Measurements from ENCODE around the gene DRC1. TPM values are rescaled to one million over a fixed set of nuclear protein-coding genes. Genes with fewer than 3 reads are reported as not detected.

DRC1 gene
- total RNA-seq, 1 donor from 2014 or later: 2.3 TPM

GRCh38 chr2:26488463-26489212 is 86.9 kb downstream of the DRC1 start:
- no peak overlapping the region for H3K4me3 Mint-ChIP-seq (ENCODE audit: unreplicated experiment)
- H3K27me3 Mint-ChIP-seq (ENCODE audit: unreplicated experiment): peaks cover 6% of the 10 kb centered on the region
- TF ChIP-seq CTCF (IDR thresholded peaks at IDR 0.05; ENCODE audit: partially characterized antibody, unreplicated experiment): no peak
- H3K27ac Mint-ChIP-seq (ENCODE audit: unreplicated experiment): no peak overlapping the region
- peaks cover 3% of the 10 kb centered on the region for H3K4me1 Mint-ChIP-seq (ENCODE audit: low read depth, unreplicated experiment)
- H3K36me3 Mint-ChIP-seq (ENCODE audit: unreplicated experiment): no peaks in the 10 kb centered on the region
- no peak for DNase-seq
- peaks cover 1% of the 10 kb centered on the region for H3K9me3 Mint-ChIP-seq (ENCODE audit: unreplicated experiment)

- Mint-ChIP-seq H3K36me3 (ENCODE audit: unreplicated experiment) (no peaks in the 10 kb centered on the region), H3K4me3 (ENCODE audit: unreplicated experiment) (no peak overlapping the region), H3K4me1 (ENCODE audit: low read depth, unreplicated experiment) (peaks cover 3% of the 10 kb centered on the region), H3K27me3 (ENCODE audit: unreplicated experiment) (peaks cover 6% of the 10 kb centered on the region), H3K27ac (ENCODE audit: unreplicated experiment) (no peak overlapping the region), H3K9me3 (ENCODE audit: unreplicated experiment) (peaks cover 1% of the 10 kb centered on the region)
- TF ChIP-seq CTCF (IDR thresholded peaks at IDR 0.05; ENCODE audit: partially characterized antibody, unreplicated experiment): no peak
- DNase-seq: no peak
Measured at GRCh38 chr2:26489213-26489850, 87.6 kb downstream of the DRC1 start.

- Mint-ChIP-seq H3K27me3 (ENCODE audit: unreplicated experiment) (peaks cover 5% of the 10 kb centered on the region), H3K4me1 (ENCODE audit: low read depth, unreplicated experiment) (no peaks in the 10 kb centered on the region), H3K36me3 (ENCODE audit: unreplicated experiment) (no peaks in the 10 kb centered on the region), H3K9me3 (ENCODE audit: unreplicated experiment) (peaks cover 3% of the 10 kb centered on the region), H3K27ac (ENCODE audit: unreplicated experiment) (no peak overlapping the region), H3K4me3 (ENCODE audit: unreplicated experiment) (no peak overlapping the region)
- TF ChIP-seq CTCF (IDR thresholded peaks at IDR 0.05; ENCODE audit: partially characterized antibody, unreplicated experiment): no peak
- DNase-seq: no peak
Measured at GRCh38 chr2:26491563-26492167, 89.9 kb downstream of the DRC1 start.

DNA sequence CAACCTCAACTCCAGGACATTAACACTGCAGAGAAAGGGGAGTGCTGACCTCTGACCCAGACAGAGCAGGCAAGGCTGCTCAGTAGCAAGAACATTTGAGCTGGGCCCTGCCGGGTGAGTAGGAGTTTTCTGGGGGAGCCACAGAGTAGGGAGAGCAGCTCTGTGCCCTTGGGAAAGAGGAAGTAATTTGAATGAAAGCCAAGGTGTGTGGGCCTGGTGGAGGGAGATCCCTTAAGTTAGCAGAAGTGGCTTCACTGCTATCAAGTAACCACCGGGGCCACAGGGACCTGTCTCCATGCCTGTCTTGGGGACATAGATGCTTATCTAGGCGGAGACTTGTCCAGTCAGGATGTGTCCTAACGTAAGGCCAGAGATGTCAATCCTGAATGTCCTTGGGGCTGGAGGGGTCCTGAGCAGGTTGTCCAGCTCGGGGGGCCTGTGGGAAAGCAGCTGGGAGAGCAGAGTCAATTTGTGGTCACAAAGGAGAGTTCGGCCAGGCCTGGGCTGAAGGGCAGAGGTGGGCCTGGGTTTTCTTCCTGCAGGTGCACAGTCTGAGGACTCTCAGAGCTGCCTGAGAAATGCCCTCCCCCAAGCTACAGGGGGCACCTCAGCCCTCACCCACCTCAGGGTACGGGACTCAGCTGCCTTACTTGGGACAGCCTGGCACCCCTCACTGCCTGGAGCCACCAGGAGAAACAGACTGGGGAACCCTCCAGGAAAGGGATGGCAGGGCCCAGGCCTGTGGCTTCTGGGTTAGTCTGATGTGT is 91.2 kb downstream of the DRC1 start:
- Mint-ChIP-seq H3K4me1 (ENCODE audit: low read depth, unreplicated experiment) (no peaks in the 10 kb centered on the region), H3K36me3 (ENCODE audit: unreplicated experiment) (no peaks in the 10 kb centered on the region), H3K4me3 (ENCODE audit: unreplicated experiment) (no peak overlapping the region), H3K27ac (ENCODE audit: unreplicated experiment) (no peak overlapping the region), H3K9me3 (ENCODE audit: unreplicated experiment) (peaks cover 2% of the 10 kb centered on the region), H3K27me3 (ENCODE audit: unreplicated experiment) (peaks cover 2% of the 10 kb centered on the region)
- no peak for DNase-seq
- TF ChIP-seq CTCF (IDR thresholded peaks at IDR 0.05; ENCODE audit: partially characterized antibody, unreplicated experiment): no peak
